Measurements from ENCODE around the gene OR2T1. TPM values are rescaled to one million over a fixed set of nuclear protein-coding genes. Genes with fewer than 3 reads are reported as not detected.
A peak's percentile ranks its signal among the peaks of the same experiment; 100 is the strongest.
"Not testable (repeated sequence)": the region's sequence is repeated elsewhere in the genome, so short reads cannot be mapped to it uniquely, and the experiment has no call there.

The OR2T1 gene
- total RNA-seq, 1 donor from 2014 or later = not detected

DNA sequence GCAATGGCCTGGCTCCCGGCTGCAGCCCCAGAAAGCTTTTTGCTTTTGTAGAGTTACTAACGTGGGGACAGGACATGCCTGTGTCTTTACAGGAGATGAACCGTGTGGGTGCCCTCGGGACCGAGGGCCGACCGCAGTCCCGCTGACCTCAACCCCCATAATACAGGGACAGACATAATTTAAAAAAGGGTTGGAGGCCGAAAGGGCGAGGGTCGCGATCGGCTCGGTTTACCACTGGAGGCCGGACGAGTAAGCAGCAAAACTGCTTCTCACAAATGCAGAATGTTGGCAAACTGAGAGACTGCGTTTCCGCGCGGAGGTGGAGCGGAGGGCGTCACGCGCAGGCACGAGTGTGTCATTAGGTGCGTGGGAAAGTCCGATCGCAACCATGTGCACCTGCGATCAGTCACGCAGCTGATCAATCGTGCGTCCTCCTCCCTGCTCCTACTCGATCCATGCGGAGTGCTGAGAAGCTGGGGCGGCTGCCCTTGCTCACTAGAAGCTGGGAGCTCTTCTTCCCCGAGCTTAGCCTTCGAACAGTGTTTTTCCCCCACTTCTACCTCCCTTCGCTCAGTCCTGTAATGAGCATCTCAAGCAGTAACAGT lies 31.1 kb downstream of the OR2T1 start:
- H3K27ac ChIP-seq, H3K9me3 ChIP-seq, H3K4me1 ChIP-seq, DNase-seq, H3K36me3 ChIP-seq, ATAC-seq, H3K27me3 ChIP-seq, H3K4me3 ChIP-seq: not testable (repeated sequence)
- intact Hi-C loops (cut with DNase I) = loop anchor here (10.0 kb wide), 1 partner anchor 221 kb away; the partner anchor contains the start of gene OR2T27

DNA sequence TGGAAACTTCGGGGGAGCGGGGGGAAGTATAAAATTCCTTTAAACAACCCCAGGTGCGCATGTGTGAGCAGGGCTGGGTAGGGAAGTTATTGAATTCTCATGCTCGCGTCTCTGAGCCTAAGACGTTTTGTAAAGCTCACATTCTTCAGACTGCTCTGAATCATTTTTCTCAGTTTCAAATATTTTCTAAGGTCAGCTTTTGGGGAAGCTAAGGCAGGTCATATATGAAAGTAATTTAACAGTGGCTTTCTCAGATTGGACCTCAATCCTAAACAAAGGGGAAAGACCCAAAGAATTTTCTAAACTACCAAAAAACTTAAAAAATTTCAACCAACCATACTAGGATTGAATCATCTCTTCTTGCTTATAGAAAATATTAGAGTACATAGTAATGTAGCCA lies 32.1 kb downstream of the OR2T1 start:
- H3K27ac ChIP-seq, H3K4me3 ChIP-seq, DNase-seq, H3K27me3 ChIP-seq, ATAC-seq, H3K36me3 ChIP-seq, H3K9me3 ChIP-seq, H3K4me1 ChIP-seq: not testable (repeated sequence)
- intact Hi-C loops (cut with DNase I) = loop anchor here (10.0 kb wide), 1 partner anchor 220 kb away; the partner anchor contains the start of gene OR2T27

GRCh38 chr1:248436303-248436702 lies 33.5 kb downstream of the OR2T1 start:
- not testable (repeated sequence) for H3K36me3 ChIP-seq, ATAC-seq, H3K4me3 ChIP-seq, H3K9me3 ChIP-seq, H3K27me3 ChIP-seq, H3K4me1 ChIP-seq, DNase-seq, H3K27ac ChIP-seq
- intact Hi-C loops (cut with DNase I) = loop anchor here (10.0 kb wide), 1 partner anchor 218 kb away; the partner anchor contains the start of gene OR2T27

DNA sequence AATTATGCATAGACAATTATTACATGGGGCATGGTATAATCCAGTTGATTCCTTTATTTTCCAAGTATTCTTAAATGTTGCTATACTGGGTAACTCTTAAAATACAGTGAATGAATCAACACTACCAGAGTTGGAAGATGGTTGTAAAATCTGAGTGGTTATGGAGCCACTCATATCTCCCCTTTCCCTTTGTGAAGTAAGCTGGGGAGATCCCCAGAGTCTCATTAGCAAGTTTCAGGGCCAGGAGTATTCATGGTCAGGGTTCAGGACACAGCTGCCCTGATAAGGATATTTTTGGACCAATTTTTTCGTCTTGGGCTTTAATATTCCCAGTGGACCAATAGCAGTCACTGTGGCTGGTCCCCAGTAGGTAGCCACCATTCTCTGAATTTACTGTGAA lies 35.8 kb downstream of the OR2T1 start:
- not testable (repeated sequence) for H3K4me1 ChIP-seq, DNase-seq, H3K4me3 ChIP-seq, H3K9me3 ChIP-seq, H3K36me3 ChIP-seq, H3K27me3 ChIP-seq, H3K27ac ChIP-seq, ATAC-seq
- intact Hi-C loops (cut with DNase I) = loop anchor here (10.0 kb wide), 1 partner anchor 216 kb away; the partner anchor contains the start of gene OR2T27

- not testable (repeated sequence) for H3K27ac ChIP-seq, H3K4me3 ChIP-seq, DNase-seq, H3K36me3 ChIP-seq, H3K9me3 ChIP-seq, H3K4me1 ChIP-seq, ATAC-seq, H3K27me3 ChIP-seq
- intact Hi-C loops (cut with DNase I) = loop anchor here (10.0 kb wide), 1 partner anchor 216 kb away; the partner anchor contains the start of gene OR2T27
Measured at GRCh38 chr1:248439283-248439682, 36.4 kb downstream of the OR2T1 start.

DNA sequence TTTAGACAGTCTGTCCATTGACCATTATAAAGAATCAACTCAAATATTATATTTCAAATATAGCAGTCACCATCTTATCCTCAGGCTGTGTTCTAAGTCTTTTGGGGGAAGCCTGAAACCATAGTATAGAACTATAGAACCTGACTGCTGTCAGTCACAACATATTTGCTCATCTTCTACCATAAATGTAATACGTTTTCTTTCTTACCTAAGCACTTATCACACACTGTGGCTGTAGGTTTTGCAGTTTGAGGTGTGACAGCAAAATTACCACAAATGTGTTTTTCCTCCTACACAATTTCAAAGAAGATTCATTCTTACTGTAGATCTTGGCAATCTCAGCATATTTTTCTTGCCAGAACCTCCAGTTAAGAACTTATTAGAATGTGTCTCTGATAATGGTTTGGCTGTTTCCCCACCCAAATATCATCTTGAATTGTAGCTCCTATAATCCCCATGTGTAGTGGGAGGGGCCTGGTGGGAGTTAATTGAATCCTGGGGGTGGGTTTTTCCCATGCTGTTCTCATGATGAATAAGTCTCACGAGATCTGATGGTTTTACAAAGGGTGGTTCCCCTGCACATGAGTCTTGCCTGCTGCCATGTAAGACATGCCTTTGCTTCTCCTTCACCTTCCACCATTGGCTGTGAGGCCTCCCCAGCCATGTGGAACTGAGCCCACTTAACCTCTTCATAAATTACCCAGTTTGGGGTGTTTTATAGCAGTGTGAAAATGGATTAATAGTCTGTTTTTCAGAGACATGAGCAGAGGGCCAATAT lies 39.8 kb downstream of the OR2T1 start:
- H3K4me3 ChIP-seq; H3K27ac ChIP-seq; intact Hi-C loops (cut with DNase I); H3K36me3 ChIP-seq; H3K9me3 ChIP-seq; DNase-seq; ATAC-seq; H3K27me3 ChIP-seq; H3K4me1 ChIP-seq: not testable (repeated sequence)

- ATAC-seq; H3K4me3 ChIP-seq; intact Hi-C loops (cut with DNase I); H3K36me3 ChIP-seq; H3K4me1 ChIP-seq; H3K9me3 ChIP-seq; H3K27me3 ChIP-seq; DNase-seq; H3K27ac ChIP-seq: not testable (repeated sequence)
Measured at GRCh38 chr1:248444603-248445002, 41.8 kb downstream of the OR2T1 start.

- H3K9me3 ChIP-seq; intact Hi-C loops (cut with DNase I); H3K27ac ChIP-seq; ATAC-seq; DNase-seq; H3K4me1 ChIP-seq; H3K36me3 ChIP-seq; H3K4me3 ChIP-seq; H3K27me3 ChIP-seq: not testable (repeated sequence)
Measured at GRCh38 chr1:248445399-248445798, 42.6 kb downstream of the OR2T1 start, which contains the start of gene OR2T2. TSS of gene OR2T2 (plus strand) at chr1:248445637. CDS start at chr1:248452798, 7,161 bp downstream.

GRCh38 chr1:248448409-248449074 lies 45.7 kb downstream of the OR2T1 start:
- H3K4me3 ChIP-seq; intact Hi-C loops (cut with DNase I); ATAC-seq; H3K4me1 ChIP-seq; H3K36me3 ChIP-seq; H3K9me3 ChIP-seq; H3K27me3 ChIP-seq; H3K27ac ChIP-seq; DNase-seq: not testable (repeated sequence)

DNA sequence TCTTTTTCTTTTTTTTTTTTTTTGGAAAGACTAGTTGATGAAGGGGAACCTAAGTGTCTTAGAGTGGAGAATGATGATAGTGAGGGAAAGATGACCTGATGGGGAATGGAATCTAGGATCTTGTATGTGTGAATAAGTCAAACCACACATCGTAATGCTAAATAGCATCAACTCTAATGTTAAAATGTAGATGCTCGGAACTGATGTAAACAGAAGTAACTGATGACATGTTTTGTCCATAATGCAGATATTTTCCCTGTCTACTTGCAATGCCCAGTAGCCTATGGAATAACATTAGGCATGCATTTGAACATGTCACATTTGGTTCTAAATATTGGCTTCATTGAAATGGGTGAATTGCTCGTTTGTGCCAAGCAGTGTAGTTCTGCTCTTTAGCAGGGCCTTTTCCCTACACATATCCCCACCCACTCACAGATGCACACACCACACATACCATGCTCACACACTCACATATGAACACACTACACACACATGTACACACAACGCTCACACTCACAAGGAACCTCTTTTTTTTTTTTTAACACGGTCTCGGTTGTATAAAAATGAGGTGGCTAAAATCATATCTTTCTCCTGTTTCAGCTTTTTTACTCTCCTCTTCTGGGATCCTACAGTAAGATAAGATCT lies 47.1 kb downstream of the OR2T1 start:
- H3K4me1 ChIP-seq; DNase-seq; H3K4me3 ChIP-seq; H3K9me3 ChIP-seq; ATAC-seq; intact Hi-C loops (cut with DNase I); H3K36me3 ChIP-seq; H3K27ac ChIP-seq; H3K27me3 ChIP-seq: not testable (repeated sequence)

DNA sequence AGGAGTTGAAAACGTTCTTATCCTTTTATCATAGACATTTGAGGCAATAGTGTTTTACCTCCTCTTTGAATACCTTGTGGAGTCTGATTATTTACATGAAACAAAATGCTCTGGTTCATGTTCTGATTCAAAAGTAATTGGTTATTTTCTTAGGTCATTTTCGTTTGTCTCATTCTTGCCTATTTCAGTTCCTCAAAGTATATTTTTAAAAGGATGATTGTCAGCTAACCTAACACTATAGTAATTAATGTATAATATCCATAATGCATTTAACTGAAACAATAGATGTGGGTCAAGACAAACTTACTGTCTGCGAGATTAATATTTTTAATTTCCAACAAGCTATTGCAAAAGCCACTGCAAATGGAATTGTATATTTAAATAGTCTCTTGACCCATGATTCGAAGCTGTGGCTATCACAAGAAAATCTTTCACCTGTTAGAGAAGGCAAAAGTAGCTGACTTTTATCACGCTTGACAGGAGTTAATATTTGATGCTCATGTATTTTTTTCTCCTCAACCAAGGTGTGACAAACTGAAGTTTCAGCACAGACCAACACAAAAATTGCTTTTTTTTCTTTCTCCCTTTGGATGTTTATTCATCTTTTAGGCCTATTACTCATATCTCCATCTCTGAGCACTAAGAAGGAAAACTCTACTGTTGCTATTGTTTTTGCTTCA lies 47.8 kb downstream of the OR2T1 start:
- intact Hi-C loops (cut with DNase I); DNase-seq; H3K36me3 ChIP-seq; H3K4me1 ChIP-seq; H3K4me3 ChIP-seq; H3K27me3 ChIP-seq; H3K9me3 ChIP-seq; H3K27ac ChIP-seq; ATAC-seq: not testable (repeated sequence)

GRCh38 chr1:248453619-248454018 lies 50.8 kb downstream of the OR2T1 start:
- ATAC-seq = peak; percentile 10
- intact Hi-C loops (cut with DNase I); H3K36me3 ChIP-seq; H3K27ac ChIP-seq; H3K27me3 ChIP-seq; H3K4me1 ChIP-seq; DNase-seq; H3K4me3 ChIP-seq; H3K9me3 ChIP-seq: not testable (repeated sequence)

DNA sequence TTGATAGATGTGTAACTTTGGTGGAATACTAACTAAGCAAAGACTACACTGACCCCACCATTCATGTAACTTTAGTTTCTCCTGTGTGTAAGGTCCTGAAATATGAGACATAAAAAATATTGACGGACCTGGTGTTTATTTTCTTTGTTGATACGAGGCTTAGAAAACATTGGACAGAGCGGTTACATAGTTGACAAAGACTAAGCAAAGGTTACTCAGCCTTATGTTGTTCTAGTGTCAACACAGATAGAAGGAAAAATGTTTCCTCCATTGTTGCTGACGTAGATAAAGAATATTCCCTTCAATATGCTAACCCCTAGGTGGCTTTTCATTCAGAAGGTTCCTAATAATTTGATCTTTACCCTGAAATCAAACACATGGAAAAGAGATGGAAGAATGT lies 52.2 kb downstream of the OR2T1 start:
- intact Hi-C loops (cut with DNase I); H3K36me3 ChIP-seq; DNase-seq; H3K27ac ChIP-seq; H3K4me1 ChIP-seq; H3K9me3 ChIP-seq; ATAC-seq; H3K4me3 ChIP-seq; H3K27me3 ChIP-seq: not testable (repeated sequence)

Measured in upper lobe of right lung (tissue), 1 donor.